Activated naive CD4-positive, alpha-beta T cell treated with anti-CD3 and anti-CD28 coated beads, Interleukin-2, amount 50 U/mL, for 72 hours (primary cell): ENCODE measurements around the gene NT5C3A. TPM values are rescaled to one million over a fixed set of nuclear protein-coding genes. Genes with fewer than 3 reads are reported as not detected.
"Not testable (repeated sequence)": the region's sequence is repeated elsewhere in the genome, so short reads cannot be mapped to it uniquely, and the experiment has no call there.

ENCODE experiments used
- ATAC-seq, 2 donors: fragments of 150-1000 bp; cut with Tn5 transposase; 2 replicates each; pipeline ENCODE4 v1.10.0; 2021; ENCODE audit warnings: mild to moderate bottlenecking in 2 of 2, moderate library complexity in 2 of 2
- DNase-seq, 2 donors: peaks; one replicate each; pipeline ENCODE4 v3.0.0; 2021 to 2022; ENCODE audit warnings: low spot score in 2 of 2
- H3K27ac Mint-ChIP-seq, 2 donors: one replicate each; pipeline ENCODE4 v1.8.0; 2022; ENCODE audit warnings: mild to moderate bottlenecking in 2 of 2, mixed read lengths in 2 of 2
- H3K36me3 Mint-ChIP-seq, 2 donors: one replicate each; pipeline ENCODE4 v1.8.0; 2022; ENCODE audit warnings: mixed read lengths in 2 of 2
- H3K9me3 Mint-ChIP-seq, 2 donors: one replicate each; pipeline ENCODE4 v1.8.0; 2022; ENCODE audit warnings: mixed read lengths in 2 of 2
- total RNA-seq, 2 donors: library from RNA; stranded (reverse); gene quantifications; one replicate each; pipeline ENCODE4 v1.2.3, GENCODE V29; 2022

The NT5C3A gene
- total RNA-seq = 10 to 100 TPM; 37.9 to 53.5 TPM

DNA sequence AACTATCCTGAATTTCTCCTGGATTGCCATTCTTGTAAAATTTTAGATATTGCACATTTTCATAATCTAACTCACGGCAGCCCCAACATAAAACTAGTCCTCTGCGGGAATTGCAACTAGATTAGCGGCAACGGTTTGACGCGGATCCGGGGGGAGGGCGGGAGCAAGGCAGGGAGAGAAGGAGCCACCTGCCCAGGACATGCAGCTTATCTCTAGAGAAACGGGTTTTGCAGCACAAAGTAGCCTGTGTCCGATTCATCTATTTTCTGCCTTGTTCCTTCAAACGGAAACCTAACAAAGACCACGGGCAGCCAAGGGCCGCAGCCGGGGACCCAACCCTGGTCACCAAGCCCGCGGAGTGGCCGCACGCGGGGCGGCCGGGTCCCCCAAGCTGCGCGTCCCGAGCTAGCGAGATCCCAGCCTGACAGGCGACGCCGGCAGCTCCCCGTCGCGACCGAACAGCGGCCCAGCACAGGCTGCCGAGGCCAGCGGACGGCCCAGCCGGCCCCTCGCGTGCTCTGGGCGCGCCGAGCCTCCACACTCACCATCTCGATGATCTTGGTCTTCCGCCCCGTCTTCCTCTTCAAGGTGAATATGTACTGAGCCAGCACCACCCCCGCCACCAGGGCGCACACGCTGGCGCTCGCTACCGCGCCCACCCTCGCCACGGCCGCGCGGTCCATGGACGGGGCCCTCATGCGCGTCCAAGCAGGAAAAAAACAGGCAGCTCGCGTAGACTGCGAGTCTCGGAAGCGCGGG lies at the start of gene NT5C3A:
NT5C3A (minus strand) TSS at position 754 of the 759 bp plus-strand sequence; CDS start at position 683, 71 bp downstream.
- ATAC-seq = peak in 1 of 2 donors; percentile 4
- H3K27ac Mint-ChIP-seq = peak within 1 kb of the TSS; percentile 90 to 94
- H3K36me3 Mint-ChIP-seq = peaks cover 17 to 64% of the 10 kb centered on the region in 2 donors
- H3K9me3 Mint-ChIP-seq = peaks cover 7 to 17% of the 10 kb centered on the region in 2 donors
- DNase-seq = peak in 1 of 2 donors; percentile 32

DNA sequence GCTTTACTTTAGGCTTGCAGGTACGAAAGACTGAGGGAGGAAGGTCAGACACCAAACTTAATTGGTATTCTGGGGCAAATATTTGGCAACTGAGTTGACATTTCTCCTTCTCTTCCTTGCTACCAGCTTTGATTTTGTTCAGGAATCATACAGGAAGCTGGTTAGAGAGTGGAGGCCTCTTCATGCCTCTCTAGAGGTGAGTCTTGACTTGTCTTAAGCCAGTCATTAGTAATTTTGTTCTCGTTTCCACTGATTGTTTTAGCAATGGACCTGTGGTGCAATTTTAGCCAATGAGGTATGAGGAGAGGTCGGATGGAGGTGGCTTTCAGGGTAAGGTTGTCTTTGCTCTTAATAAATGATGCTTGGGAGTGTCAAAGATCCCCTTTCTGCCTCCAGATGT lies 49.0 kb upstream of the NT5C3A start:
- no peak for ATAC-seq
- Mint-ChIP-seq H3K9me3 (no peaks in the 10 kb centered on the region), H3K36me3 (no peaks in the 10 kb centered on the region), H3K27ac (no peak overlapping the region)
- no peak for DNase-seq

DNA sequence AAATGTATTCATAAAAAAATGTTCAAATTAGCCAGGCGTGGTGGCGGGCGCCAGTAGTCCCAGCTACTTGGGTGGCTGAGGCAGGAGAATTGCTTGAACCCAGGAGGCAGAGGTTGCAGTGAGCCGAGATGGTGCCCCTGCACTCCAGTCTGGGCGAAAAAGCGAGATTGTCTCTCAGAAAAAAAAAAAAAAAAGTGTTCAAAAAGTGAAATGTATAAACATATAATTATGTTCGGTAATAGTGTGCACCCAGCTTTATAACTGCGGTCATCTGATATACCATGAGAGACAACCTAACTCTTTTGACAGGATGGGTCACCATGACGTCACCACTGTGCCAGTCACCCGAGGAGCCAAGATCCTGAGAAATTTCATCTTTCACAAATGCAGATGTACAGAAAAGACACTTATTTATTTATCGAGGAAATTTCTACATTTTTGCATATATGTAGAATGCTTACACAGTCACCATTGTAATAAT lies 47.2 kb upstream of the NT5C3A start:
- ATAC-seq = peak in 1 of 2 donors; percentile 25
- Mint-ChIP-seq H3K27ac (no peak overlapping the region), H3K36me3 (no peaks in the 10 kb centered on the region), H3K9me3 (no peaks in the 10 kb centered on the region)
- DNase-seq = no peak

DNA sequence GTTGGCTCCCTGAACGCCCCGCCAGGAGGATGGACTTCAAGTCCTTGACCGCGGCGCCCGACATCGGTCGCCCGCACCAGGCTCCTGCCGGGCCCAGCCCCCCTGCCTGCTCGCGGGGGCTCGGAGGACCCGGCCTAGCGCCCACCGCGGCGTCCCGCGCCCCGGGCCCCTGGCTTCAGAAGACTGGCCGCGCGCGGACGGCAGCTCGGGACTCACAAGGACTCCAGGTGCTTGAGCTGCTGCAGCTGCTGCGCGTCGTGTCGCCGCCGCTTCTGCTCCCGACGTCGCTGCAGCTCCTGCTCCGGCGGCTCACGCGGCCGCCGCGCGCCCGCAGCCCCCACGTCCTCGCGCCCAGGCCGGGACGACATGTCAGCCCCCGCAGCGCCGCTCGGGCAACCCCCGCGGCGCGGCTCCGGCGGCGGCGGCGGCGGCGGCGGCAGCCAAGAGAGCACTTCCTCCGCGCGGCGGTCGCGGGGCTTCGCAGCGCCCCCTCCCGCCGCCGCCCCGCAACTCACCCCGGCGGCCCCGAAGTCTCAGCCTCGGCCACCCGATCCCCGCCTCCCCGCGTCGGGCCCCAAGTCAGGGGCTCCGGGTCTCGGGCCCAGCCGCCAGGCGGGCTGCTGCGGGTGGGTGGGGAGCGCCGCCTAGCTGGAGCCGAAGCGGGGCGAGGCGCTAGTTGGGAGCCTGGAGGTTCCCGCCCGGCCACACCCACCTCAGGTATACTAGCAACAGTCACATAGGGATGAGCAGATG lies 46.6 kb upstream of the NT5C3A start, which contains the start of gene RP9:
RP9 (minus strand) TSS at position 400 of the 753 bp plus-strand sequence; CDS start at position 368, 32 bp downstream.
- DNase-seq (peak; percentile 79 to 81), ATAC-seq (peak; percentile 86 to 94)
- H3K27ac Mint-ChIP-seq = peak within 1 kb of the TSS; percentile 50 to 89
- no peaks in the 10 kb centered on the region for H3K36me3 Mint-ChIP-seq
- H3K9me3 Mint-ChIP-seq = no peaks in the 10 kb centered on the region

DNA sequence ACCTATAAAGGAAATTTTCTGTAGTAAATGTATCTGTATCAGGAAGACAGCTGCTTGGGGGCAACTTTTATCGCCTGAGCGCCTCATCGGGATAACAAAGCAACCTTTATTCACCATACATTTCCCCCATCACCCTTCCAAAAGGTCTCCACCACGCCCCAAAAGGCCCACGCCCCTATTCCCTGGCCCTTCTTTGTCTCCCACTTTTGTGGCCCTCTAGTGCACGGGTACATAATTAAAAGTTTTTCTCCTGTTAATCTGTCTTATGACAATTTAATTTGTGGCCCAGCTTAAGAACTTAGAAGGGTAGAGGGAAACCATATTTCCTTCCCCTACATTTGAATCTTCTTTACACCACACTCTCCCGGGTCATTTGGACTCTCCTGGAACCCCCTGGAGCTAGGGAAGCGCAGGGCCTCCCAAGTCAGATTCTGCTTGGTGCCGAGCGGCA lies 46.0 kb upstream of the NT5C3A start:
- ATAC-seq (peak; percentile 20 to 21), DNase-seq (peak in 1 of 2 donors; percentile 26)

DNA sequence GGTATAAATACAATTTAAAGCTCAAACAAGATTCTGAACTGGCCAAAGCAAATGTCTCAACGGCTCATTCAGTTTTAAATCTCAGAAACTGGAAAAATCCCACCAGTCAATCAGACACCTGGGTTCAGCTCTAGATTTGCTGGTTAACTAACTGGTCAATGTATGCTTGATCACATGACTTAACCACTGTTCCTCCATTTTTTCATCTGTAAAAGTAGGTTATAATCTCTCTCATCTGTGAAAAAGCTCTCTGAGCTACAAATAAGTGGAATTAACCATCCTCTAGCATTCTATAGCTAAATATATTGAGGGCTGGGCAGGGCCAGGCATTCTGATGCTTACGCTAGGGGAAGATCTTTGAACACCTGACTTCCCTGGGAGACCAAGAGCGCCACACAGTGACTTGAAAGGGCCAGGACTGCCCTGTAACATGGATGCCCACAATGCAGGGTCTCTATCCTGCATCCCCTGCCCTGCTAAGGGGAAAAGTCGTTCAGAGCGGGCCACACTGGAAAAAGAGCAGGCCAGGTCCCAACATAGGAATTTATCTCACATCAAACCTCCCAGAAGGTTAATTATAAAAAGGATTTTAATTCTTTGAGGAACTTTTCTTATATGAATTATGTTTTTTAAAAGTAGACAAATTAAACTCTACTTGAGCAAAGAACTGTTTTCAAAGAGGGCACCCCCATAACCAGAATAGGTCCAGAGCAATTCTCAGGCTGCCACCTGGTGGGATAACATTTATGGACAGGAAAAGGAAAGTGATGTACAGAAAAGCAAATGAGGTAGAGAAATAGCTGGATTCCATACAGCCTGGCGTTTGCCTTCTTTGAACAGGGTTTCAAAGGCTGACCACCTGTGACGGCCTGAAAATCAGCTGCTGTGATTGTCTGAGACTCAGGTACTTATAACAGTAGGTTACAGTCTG lies 44.8 kb upstream of the NT5C3A start:
- DNase-seq (peak in 1 of 2 donors; percentile 46), ATAC-seq (peak; percentile 23 to 29)
- Mint-ChIP-seq H3K9me3 (no peaks in the 10 kb centered on the region), H3K36me3 (no peaks in the 10 kb centered on the region), H3K27ac (peak overlapping the region in 1 of 2 donors; percentile 86)

More for the DNA sequence above, 46.0 kb upstream of the NT5C3A start:
- Mint-ChIP-seq H3K27ac (peak overlapping the region; percentile 50 to 89), H3K9me3 (no peaks in the 10 kb centered on the region), H3K36me3 (no peaks in the 10 kb centered on the region)

DNA sequence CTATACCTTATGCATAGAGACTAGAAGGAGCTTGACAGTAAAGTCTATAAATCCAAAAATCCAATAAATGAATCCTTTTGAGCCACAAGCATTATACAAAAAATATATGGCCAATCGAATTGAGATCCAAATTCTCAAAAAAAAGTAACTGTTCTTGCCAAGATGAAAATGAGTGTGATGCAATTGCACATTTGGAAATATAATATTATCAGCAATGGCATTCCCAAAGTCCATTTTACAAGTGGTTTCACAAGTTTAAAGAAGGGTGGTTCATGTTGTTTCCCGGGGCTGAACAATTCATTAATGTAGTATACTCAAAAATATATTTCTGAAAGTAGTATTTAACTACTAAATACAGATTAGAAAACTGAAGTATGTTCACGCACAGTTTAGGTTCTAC lies 39.3 kb upstream of the NT5C3A start:
- ATAC-seq = no peak
- H3K36me3 Mint-ChIP-seq = peaks cover 0 to 5% of the 10 kb centered on the region in 2 donors
- no peak overlapping the region for H3K27ac Mint-ChIP-seq
- H3K9me3 Mint-ChIP-seq = no peaks in the 10 kb centered on the region
- DNase-seq = no peak

DNA sequence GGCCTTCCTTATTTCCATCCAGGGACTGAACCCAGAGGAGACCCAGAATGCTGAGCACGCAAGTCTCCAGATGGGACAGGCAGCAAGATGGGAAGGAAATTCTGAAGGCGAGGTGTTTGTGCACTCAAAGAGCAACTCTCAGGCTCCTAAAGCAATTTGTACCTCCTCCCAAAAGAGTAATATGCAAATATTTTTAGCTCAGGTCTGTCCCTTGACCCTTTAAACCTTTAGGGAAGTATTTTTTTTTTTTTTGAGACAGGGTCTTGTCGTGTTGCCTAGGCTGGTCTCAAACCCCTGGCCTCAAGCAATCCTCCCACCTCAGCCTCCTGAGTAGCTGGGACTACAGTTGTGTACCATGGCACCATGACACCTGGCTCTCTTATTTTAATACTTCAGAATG lies 38.2 kb upstream of the NT5C3A start:
- H3K27ac Mint-ChIP-seq = no peak overlapping the region
- DNase-seq (no peak), ATAC-seq (no peak)
- no peaks in the 10 kb centered on the region for H3K9me3 Mint-ChIP-seq
- peaks cover 0 to 6% of the 10 kb centered on the region in 2 donors for H3K36me3 Mint-ChIP-seq

DNA sequence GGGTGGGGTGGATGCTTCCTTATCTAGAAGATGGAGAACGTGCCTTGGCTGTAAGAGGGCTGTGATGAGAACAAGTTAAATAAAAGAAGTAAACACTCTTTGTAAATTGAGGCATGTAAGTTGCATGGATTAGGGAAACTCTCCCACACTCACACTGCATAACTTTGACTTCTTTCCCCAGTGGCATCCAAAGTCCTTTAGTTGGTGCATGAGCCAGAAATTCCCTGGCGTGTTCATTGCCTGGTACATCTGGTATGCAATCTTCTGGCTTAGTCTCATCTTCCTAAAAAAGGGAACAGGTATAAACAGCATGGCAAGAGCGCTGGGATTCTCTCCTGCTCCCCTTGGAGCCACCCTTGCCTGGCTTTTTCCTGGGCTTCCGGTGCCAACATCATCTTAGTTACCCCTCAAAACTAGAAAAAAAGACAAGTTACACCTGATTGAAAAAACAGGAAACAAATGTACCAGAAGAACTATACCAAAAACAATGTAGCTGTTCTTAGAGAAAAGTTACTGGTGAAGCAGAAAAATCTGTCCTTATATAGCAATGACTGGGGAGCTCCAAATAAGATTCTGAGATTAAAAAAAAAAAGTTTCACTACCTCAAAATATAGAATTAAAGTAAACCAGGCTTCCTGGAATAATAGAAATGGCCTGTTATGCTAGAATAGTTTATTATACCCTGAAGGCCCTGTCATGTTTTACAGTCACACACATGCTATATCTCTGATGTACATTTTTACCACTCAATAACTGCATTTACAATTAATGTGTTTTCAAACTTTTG lies 36.8 kb upstream of the NT5C3A start:
- no peak for ATAC-seq
- Mint-ChIP-seq H3K36me3 (peaks cover 0 to 6% of the 10 kb centered on the region in 2 donors), H3K27ac (peak overlapping the region in 1 of 2 donors; percentile 34), H3K9me3 (no peaks in the 10 kb centered on the region)
- DNase-seq = no peak

DNA sequence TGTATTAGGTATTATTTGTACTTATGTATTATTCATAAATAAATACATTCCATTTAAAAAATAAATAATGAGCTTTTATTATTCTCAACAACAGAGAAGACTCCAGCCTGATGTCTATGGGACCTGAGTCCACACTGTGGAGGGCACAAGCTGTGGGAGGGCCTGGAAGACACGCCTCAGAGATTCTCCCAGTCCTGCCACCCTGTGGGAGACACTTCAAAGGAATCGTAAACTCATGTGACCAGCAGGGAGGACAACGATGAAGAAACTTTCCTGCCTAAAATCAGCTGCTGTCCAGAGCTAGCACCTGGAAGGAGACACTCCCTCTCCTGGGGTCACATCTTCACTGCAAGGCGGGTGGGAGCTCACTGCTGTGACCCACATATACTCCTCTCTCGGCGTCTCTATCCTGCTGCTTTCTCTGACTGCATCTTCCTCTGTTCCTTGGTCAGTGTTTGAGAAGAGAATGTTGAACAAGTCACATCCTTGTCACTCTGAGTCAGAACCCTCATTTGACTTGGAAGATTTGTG lies 32.2 kb upstream of the NT5C3A start:
- H3K36me3 Mint-ChIP-seq, H3K9me3 Mint-ChIP-seq, ATAC-seq, H3K27ac Mint-ChIP-seq, DNase-seq: not testable (repeated sequence)

DNA sequence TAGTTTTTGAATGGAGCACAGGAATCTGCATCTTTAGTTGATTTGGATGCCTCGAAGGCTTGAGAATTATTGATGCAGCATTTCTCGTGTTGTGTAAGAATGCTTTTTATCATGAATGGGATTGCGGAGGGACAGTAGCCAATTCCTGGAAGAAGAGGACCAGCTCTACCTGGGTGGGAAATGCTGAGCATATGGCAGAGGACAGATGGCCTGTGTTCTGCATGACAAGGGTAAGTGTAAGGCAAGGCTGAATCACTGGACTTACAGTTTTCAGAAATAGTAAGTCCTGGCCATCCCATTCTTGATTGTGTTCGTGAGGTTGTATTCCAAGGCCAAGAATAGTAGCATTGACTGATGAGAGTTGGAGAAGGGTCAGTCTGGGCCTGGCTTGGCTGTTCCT lies 30.7 kb upstream of the NT5C3A start:
- Mint-ChIP-seq H3K27ac (peak overlapping the region; percentile 18 to 19), H3K36me3 (peaks cover 0 to 6% of the 10 kb centered on the region in 2 donors), H3K9me3 (no peaks in the 10 kb centered on the region)
- ATAC-seq (no peak), DNase-seq (no peak)

DNA sequence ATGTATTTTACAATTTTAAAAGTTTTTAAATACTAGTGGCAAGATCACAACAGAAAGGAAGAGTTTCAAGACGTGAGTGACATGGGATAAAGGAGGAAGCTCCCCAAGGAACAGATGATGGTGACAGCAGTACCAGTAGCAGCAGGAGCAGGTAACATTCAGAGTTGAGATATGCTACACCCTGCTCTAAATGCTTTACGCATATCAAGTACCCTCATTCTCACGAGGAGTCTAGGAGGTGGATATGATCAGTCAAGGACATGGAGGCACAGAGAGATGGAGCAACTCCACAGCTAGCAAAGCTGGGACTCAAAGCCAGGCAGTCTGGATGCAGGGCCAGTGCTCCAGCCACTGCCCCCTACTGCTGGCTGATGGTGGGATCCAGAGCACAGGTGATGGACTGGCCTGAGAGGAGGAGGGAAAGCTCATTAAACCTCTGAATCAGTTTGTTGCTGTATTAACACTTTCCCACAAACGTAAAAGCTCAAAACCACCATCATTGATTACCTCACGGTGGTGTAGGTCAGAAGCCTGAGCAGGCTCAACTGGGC lies 29.1 kb upstream of the NT5C3A start:
- Mint-ChIP-seq H3K9me3 (no peaks in the 10 kb centered on the region), H3K36me3 (no peaks in the 10 kb centered on the region), H3K27ac (peak overlapping the region in 1 of 2 donors; percentile 37)
- DNase-seq (no peak), ATAC-seq (no peak)

DNA sequence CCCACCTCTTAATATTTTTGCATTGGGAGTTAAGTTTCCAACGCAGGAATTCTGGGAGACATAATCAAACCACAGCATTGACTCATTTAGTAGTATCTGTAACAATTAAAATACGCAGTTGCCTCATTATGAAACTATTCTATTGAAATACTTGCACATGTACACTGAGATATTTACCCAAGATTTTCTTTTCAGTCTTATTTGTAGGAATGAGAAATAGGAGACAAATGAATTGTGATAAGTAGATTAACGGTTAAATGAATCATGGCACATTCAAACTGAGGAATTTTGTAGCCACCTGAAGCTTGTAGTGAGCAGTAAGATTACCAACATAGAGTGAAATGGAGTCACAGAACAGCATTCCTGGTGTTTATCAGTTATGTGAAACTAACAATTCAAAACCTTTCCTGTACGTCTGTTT lies 28.5 kb upstream of the NT5C3A start:
- no peak for DNase-seq
- H3K36me3 Mint-ChIP-seq = no peaks in the 10 kb centered on the region
- H3K27ac Mint-ChIP-seq = no peak overlapping the region
- H3K9me3 Mint-ChIP-seq = peaks cover 0 to under 1% of the 10 kb centered on the region in 2 donors
- no peak for ATAC-seq

DNA sequence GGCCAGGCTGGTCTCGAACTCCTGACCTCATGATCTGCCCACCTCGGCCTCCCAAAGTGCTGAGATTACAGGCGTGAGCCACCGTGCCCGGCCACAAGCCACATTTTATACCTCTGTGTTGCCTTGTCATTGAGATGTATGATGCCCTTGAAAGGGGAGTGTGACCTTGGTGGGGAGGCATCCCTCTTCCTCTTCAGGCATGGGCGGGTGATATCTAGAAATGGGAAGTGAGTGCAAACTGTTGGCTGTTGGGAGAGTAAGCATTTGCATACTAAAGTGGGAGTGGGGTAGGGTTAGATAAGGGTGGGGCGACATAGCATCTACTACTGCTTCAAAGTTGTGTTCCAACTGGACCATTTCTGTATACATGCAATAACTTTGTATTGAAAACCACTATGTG lies 26.6 kb upstream of the NT5C3A start:
- ATAC-seq (no peak), DNase-seq (no peak)
- Mint-ChIP-seq H3K27ac (no peak overlapping the region), H3K36me3 (no peaks in the 10 kb centered on the region), H3K9me3 (peaks cover 0 to 3% of the 10 kb centered on the region in 2 donors)

DNA sequence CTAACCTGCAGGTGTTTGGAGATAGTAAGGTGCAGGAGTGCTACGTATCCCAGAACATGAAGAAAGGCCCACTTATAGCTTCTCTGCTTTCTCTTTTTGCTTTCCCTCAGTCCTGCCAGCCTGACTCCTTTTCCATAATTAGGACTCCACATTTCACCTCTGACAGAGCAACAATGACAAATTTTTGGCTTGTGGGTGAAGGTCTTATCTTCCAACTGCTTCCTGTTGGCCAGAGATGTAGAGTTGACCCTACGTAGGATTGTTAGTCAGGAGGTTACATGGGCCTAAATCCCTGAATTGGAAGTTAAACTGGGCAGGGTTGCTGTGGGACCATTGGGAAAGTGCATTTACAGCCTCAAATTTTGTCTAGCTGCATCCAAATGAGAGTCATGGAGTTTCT lies 25.3 kb upstream of the NT5C3A start:
- no peak for DNase-seq
- no peak for ATAC-seq
- Mint-ChIP-seq H3K27ac (no peak overlapping the region), H3K36me3 (no peaks in the 10 kb centered on the region), H3K9me3 (peaks cover 0 to 3% of the 10 kb centered on the region in 2 donors)
